NCI-H1048 (cell line): ENCODE data around the gene HLA-DMB.
"Not testable (repeated sequence)": the region's sequence is repeated elsewhere in the genome, so short reads cannot be mapped to it uniquely, and the experiment has no call there.

Experiments used
- DNase-seq: peaks from one replicate; lab custom pipeline; 2025; lab: John Stamatoyannopoulos, UW

HLA-DMB gene

GRCh38 chr6:32950010-32950409 is 9.2 kb upstream of the HLA-DMB start:
- no peak for DNase-seq

DNA sequence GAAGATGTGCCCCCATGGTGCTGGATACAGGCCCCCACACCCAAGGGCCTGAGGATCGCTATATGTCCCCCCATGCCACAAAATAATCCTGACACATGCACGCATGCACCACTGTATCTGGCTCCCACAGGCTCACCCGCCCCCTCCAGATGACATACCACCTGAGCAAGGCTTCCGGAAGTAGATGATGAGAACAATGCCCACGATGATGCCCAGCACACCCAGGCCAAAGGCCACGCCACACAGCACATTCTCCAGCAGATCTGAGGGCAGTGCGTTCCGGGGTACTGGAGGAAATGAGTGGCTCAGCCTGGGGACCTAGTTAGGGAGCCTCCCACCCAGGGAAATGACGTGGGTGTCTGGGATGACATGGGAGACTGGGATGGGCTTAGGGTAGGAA is 8.3 kb upstream of the HLA-DMB start:
- no peak for DNase-seq

- no peak for DNase-seq
These were observed 7.0 kb upstream of the HLA-DMB start for GRCh38 chr6:32947552-32948465.

DNA sequence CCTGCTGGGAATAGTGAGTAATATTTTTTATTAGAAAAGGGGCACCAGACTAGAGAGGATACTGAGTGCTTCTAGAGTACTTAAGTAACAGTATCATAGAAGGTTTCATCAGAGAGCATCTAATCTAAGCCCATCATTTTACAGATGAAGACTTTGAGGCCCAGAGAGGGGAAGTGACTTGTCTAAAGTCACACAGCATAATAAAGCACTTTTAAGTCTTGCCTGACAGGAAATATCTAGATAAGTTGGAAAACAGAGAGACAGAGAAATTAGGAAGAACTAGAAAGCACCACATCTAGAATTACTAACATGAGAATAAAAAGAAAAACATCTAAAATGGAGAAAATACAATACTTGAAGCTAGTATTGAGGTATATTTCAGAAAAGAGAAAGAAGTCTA is 6.1 kb upstream of the HLA-DMB start:
- no peak for DNase-seq

- DNase-seq, result no peak
These were observed 5.1 kb upstream of the HLA-DMB start for GRCh38 chr6:32945953-32946352.

GRCh38 chr6:32945108-32945760 is 4.4 kb upstream of the HLA-DMB start:
- DNase-seq, result no peak

DNA sequence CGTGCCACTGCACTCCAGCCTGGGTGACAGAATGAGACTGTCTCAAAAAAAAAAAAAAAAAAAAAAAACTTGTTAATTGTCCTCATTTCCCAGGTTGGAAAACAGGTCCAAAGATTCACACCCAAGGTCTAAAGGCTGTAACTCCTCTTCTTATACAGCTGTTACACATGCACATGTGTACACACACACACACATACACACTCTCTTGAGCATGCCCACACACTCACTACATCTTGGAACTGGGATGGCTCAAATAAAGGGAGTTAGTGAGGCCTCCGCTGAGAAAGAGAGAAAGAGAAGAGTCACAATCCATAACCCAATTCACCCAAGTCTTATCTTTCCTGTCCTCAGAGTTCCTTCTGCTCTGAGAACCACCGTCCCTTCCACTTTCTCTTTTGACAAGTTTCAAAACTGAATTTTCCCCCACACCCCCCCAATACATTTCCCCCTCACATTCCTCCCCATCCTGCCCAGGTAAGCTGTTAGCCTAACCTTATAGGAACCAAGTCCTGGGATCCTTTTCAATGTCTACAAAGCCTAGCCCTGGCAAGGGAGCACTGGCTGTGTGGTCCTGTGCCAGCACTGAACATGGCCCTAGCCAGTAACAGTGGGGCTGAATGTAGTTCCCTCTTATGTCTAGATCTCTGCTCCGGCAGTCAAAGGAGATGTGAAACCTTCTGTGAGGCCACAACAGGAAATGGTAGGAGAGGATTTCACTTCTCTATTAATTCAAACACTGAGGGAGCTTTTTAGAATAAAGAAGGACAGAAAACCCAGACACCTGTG is 3.2 kb upstream of the HLA-DMB start:
- no peak for DNase-seq

GRCh38 chr6:32942555-32943123 is 1.8 kb upstream of the HLA-DMB start:
- not testable (repeated sequence) for DNase-seq

GRCh38 chr6:32941214-32941768 is 463 bp upstream of the HLA-DMB start:
- DNase-seq, result no peak

DNA sequence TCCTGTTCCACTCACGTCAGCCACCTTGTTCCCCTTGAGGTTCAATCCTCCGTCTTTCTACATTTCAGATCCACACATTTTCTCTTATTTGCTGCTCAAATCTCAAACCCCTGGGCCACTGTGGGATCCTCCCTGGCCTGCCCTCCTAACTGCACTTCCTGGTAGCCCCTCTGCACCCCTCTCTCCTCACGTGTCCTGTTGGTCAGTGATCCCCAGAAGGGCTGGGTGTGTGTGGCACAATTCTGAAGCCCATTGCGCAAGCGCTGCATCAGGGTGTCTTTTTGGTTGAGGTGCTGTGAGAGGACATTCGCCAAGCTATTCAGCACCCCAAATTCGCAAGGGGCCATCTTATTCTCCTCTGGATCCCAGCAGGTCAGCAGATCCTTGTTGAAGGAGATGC is 2.3 kb downstream of the HLA-DMB start:
- no peak for DNase-seq

GRCh38 chr6:32937230-32937633 is 3.6 kb downstream of the HLA-DMB start:
- DNase-seq, result no peak

DNA sequence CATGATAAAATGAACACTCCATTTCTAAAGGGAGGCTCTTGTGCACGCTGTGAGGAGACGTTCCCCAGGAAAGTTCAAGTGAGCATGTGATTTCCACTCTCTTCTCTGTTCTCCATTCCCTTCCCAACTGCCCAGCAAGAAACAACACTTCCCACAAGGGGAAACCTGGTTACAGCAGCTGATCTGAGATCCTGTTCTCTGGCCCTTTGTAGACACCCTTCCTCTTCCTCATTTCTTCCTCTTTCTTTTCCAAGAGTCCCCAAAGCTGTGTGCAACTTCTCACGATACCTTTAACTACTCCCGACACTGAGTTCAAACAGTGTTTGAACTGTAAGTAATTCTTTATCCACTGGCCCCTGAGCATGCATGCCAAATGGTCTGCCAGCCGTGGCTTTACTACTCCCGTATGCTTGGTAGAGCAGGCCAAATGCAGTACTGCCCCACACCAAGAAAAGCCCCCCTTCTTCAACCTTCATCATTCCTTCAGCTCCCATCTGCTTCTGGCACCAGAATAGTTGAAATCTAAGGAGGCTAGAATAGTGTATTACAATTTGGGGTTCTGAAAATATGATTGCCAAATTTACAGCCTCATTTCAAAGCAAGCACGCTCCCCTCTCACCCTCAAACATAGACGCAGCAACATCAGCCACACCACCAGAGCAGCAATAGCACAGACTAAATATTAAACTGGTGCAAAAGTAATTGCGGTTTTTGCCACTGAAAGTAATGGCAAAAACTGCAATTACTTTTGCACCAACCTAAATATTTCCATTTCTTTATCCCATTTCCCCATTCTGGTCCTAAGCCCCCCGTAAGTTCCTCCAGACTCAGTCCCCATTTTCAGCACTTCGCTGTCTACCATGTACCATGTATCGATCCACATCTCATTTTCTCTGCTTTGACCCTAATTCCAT is 4.3 kb downstream of the HLA-DMB start:
- DNase-seq, result no peak

GRCh38 chr6:32935551-32936238 is 5.1 kb downstream of the HLA-DMB start:
- no peak for DNase-seq

- no peak for DNase-seq
These were observed 7.2 kb downstream of the HLA-DMB start for GRCh38 chr6:32933661-32934085.

GRCh38 chr6:32932132-32932868 is 8.5 kb downstream of the HLA-DMB start:
- no peak for DNase-seq

GRCh38 chr6:32931211-32931610 is 9.6 kb downstream of the HLA-DMB start:
- DNase-seq, result no peak

DNA sequence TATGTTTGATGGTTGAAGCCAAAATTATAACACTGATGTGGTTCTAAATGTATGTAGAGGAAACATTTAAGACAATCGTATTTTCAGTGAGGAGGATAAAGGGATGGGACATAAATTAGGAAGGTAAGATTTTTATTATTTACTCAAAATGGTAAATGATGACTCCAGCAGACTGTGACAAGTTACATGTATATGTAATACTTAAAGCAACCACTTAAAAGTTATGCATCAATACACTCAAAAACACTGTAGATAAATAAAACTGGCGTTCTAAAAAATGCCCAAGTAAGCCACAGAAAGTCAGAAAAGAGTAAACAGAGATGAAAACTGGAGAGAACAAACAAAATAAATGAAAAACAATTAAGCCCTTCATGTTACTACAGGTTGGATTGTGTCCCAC is 18.7 kb downstream of the HLA-DMB start:
- no peak for DNase-seq

DNA sequence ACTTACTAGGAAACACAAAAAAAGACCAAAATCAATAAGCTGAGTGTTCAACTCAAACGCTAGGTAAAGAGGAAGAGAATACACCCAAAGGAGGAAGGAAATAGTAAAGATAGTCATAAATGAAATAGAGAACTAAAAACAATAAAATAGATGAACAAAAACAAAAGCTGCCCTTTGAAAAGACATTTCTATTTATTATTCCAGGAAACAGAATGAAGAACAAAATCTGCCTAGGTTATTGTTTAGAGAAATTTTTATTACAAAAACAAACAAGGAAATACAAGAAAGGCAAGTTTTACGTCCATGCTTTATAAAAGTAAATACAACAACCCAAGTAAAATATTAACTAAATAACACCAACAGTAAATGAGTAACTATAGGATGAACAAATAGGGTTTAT is 20.1 kb downstream of the HLA-DMB start:
- no peak for DNase-seq

- no peak for DNase-seq
These were observed 27.9 kb downstream of the HLA-DMB start for GRCh38 chr6:32912951-32913350.

DNA sequence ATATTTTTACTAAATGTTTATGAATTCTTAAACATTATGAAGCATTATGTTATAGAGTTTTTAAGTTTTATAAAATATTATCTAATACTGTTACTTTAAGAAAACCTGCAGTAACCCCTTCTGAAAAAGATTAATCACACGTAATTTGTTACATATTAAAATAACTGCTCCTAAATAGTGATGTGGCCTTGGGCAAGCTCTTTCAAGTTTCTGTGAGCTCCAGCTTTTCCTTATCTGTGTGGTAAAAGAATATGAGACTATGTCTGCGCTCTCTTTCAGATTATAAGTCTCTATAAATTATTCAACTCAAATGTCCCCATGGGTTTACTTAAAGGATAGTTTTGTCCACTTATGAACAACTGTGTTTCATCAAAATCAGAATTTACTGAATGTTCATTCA is 31.9 kb downstream of the HLA-DMB start:
- DNase-seq, result no peak
